SW480 (cell line): ENCODE results near the gene GBX2.

Experiments
- DNase-seq: peaks from one replicate; pipeline ENCODE4 v3.0.0-alpha.2; 2016; ENCODE audit warnings: low spot score

GBX2 gene

DNA sequence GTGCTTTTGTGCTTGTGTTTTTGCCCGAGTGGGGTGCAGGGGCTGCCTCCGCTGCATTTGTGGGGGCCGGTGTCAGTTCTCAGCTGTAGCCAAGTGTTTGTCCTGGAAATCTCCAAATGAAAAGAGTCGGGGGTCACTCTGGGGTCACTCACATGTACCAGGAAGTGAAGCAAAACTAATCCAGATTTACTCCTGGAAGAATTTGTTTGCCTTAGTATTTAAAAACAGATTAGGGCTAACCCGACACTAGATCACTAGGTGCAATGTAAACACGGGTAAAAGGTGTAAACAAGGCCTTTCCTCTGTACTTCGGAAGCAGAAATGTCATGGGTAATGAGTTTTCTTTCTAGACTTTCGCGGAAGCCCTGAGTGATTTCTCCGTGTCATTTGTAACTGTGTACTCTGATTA is 50.3 kb downstream of the GBX2 start:
- DNase-seq = no peak

DNA sequence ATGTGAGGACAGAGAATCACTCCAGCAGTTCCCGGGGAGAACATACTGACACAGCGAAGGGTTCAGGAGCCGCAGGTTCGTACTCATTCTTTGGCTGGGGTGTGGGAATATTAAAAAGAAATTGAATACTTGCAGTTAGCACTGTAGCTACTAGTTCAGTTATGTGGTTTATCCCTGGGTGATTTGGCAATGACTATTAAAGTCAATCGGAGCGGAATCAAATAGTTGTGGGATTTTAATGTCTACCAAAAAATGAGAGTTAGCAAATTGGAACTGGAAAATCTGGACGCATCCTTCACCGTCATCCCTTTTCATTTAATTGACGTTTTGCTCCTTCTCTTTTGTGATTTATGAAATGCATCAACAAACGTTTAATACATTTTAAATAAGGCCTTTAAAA is 50.8 kb downstream of the GBX2 start:
- DNase-seq = no peak
